A549 treated with AZD2906 at 1 μM for 4 hours (cell line): ENCODE measurements around the gene CGB7. TPM values are rescaled to one million over a fixed set of nuclear protein-coding genes. Genes with fewer than 3 reads are reported as not detected.

Experiments
- total RNA-seq: library from RNA; stranded (reverse); fragments of 200-300 nt; extraction: Qiagen RNA extraction; gene quantifications from 5 replicates; pipeline ENCODE4 v1.2.3, GENCODE V29; 2022

The CGB7 gene
- 0.32 to 0.76 TPM (median 0.42 TPM) in 5 replicates for total RNA-seq

DNA sequence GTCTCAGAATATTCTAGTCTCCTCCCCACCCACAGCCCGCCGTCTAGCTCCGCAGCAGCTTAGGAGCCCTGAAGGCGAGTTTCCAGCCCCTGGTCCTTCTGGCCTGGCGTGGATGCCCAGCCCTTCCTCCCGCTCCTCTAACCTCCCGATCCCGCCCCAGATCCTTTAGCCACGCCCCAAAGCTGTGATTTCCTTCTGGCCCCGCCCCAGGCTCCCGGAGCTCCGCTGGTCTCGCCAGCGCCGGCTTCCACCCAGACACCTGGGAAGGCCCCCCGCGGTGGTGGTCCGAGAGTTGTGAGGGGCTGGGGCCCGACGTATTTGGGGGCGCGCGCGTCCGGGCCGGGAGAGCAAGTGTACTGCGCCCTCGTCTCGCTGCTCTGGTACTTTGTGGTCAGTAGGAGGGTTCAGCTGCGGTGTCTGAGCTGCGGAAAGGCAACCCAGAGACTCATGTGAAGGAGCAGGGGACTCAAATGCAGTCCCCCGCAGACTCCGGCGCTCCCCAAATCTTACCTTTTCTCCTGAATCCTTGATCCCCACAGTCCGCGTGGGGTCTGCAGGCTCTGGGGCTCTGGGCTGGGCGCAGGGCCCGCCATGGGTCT is at the start of gene CGB7:
TSS of gene CGB7 (minus strand) at position 114 of the 599 bp plus-strand sequence. CDS start 2,374 bp downstream, outside the sequence.

DNA sequence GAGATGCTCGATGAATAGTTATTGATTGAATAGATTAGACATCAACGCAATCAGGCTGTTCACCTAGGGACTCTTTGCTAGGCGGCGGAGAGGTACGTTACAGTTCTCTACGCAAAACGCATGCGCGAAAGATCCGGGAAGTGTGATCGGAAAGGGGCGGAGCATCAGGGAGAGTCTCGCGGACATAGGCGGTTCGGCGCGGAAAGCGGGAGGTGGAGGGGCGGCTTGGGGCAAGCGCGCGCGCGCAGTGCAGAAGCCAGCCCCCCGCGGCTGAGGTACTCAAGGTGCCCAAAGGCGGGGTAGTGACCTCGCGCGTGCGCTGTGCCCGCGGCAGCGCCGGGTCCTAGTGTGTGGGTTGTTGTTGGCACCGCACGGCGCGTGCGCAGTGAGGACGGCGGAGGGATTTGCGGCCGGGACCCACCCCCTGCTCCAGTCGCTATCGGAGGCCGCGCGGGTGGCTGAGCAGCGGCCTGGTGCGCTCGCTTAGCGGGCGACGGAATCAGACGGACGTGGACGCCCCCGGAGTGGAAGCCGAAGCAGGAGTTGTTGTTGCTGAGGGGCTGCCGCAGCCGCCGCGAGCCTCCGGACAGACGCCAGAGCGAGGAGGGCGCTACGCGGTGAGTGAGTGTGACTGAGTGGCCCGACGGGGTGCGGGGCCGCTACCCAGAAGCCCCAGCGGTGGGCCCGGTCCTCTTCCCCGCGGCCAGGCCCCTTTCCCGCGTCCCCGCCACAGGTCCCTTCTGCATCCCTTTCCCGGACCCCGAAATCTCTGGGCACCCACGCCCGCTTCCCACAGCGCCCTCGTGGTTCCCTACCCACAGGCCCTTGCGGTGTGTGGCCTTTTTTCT is 27.7 kb upstream of the CGB7 start, which contains the start of gene SNRNP70:
TSS of gene SNRNP70 (plus strand) at position 432 of the 848 bp plus-strand sequence. CDS start 964 bp downstream, outside the sequence.

DNA sequence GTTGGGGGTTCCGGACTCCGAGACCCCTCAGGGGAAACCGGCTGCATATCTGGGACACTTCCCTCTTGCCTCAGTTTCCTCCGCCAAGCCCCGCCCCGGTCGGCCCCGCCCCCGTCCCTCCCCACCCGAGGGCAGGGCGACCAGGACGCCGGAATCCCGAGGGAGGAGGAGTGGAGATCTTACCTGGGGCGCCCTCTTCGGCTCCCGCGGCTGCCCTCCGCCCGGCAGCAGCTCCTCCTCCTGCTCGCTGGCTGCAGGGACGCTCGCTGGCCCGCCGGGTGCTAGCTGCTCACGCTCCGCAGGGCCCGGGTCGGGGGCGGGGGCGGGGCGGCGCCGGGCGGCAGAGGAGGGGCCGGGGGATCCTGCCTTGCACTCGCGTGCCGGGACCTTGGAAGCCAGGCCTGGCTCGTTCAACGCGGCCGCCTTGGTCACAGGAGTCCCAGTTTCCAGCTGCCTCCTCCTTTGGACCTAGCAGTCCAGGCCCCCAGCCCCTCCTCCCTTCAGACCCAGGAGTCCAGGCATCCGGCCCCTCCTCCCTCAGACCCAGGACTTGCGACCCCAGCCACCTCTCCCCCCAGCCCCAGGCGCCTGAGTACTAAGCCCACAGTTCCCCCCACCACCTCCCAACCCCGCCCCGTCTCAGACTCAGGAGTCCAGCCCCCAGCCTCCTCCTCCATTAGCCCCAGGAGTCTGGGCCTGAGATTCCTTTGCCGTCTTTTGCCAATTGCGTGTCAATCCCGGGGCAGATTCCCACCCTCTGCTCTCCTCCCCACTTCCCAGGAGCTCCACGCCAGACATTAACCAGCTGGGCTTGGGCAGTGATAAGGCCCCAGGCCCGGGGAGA is 7.4 kb upstream of the CGB7 start, which contains the start of gene NTF4:
TSS of gene NTF4 (minus strand) at position 51 of the 844 bp plus-strand sequence. CDS start 2,821 bp downstream, outside the sequence.

DNA sequence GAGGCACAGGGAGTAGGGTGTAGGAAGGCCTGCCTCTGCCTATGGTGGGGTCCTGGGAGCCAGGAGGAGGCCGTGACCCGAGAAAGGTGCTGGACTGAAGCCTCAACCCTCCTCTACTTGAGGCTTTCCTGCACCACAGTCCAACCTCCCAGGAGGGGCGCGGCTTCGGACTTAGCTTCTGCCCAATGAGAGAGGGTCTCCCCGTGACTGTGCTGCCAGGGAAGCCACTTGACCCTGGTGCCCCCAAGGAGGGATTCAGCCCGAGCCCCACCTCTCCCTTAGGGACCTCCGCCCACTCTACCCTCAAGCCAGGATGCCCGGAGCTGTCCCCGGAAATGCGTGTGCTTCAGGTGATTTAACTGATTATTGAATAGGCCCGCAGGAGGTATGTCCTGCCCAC is 8.5 kb downstream of the CGB7 start, which contains the start of gene CGB8:
TSS of gene CGB8 (minus strand) at position 101 of the 400 bp plus-strand sequence. CDS start 372 bp downstream, outside the sequence.

DNA sequence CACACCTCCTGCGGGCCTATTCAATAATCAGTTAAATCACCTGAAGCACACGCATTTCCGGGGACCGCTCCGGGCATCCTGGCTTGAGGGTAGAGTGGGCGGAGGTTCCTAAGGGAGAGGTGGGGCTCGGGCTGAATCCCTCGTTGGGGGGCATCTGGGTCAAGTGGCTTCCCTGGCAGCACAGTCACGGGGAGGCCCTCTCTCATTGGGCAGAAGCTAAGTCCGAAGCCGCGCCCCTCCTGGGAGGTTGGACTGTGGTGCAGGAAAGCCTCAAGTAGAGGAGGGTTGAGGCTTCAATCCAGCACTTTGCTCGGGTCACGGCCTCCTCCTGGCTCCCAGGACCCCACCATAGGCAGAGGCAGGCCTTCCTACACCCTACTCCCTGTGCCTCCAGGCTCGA is 14.0 kb downstream of the CGB7 start, which contains the start of gene CGB5:
TSS of gene CGB5 (plus strand) at position 301 of the 400 bp plus-strand sequence. CDS start 362 bp downstream, outside the sequence.

DNA sequence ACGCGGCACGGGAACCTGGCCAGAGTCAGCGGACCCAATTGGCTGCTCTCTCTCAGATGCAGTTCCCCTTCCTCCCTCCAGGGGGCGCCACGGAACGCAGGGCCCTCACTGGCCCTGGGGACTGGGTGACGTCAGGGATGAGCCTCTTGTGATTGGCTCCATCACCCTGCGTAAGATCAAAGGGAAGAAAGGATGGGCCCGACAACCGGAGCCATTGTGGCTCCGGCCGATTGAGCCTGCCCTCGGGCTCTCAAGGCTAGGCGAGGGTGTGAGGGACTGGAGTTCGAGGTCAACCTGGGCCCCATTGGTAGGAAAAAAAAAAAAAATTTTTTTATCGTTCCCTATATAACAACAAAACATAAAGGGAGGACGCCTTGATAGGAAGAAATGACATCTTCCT is 20.7 kb downstream of the CGB7 start, which contains the start of gene CGB1:
TSS of gene CGB1 (minus strand) at position 81 of the 400 bp plus-strand sequence. CDS start 184 bp downstream, outside the sequence.

DNA sequence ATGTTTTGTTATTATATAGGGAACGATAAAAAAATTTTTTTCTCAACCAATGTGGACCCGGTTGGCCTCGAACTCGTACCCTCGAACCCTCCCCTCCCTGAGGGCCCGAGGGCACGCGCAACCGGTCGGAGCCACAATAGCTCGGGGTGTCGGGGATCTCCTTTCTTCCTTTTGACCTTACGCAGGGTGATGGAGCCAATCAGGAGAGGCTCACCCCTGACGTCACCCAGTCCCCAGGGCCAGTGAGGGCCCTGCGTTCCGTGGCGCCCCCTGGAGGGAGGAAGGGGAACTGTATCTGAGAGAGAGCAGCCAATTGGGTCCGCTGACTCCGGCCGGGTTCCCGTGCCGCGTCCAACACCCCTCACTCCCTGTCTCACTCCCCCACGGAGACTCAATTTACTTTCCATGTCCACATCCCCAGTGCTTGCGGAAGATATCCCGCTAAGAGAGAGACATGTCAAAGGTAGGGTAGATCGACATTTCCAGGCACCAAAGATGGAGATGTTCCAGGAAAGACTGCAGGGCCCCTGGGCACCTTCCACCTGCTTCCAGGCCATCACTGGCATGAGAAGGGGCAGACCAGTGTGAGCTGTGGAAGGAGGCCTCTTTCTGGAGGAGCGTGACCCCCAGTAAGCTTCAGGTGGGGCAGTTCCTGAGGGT is 25.8 kb downstream of the CGB7 start, which contains the start of gene CGB2:
TSS of gene CGB2 (plus strand) at position 249 of the 660 bp plus-strand sequence. CDS start at position 455, 206 bp downstream.

DNA sequence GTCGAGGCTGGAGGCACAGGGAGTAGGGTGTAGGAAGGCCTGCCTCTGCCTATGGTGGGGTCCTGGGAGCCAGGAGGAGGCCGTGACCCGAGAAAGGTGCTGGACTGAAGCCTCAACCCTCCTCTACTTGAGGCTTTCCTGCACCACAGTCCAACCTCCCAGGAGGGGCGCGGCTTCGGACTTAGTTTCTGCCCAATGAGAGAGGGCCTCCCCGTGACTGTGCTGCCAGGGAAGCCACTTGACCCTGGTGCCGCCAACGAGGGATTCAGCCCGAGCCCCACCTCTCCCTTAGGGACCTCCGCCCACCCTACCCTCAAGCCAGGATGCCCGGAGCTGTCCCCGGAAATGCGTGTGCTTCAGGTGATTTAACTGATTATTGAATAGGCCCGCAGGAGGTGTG is 33.3 kb downstream of the CGB7 start, which contains the start of gene CGB3:
TSS of gene CGB3 (minus strand) at position 101 of the 400 bp plus-strand sequence. CDS start 362 bp downstream, outside the sequence.

DNA sequence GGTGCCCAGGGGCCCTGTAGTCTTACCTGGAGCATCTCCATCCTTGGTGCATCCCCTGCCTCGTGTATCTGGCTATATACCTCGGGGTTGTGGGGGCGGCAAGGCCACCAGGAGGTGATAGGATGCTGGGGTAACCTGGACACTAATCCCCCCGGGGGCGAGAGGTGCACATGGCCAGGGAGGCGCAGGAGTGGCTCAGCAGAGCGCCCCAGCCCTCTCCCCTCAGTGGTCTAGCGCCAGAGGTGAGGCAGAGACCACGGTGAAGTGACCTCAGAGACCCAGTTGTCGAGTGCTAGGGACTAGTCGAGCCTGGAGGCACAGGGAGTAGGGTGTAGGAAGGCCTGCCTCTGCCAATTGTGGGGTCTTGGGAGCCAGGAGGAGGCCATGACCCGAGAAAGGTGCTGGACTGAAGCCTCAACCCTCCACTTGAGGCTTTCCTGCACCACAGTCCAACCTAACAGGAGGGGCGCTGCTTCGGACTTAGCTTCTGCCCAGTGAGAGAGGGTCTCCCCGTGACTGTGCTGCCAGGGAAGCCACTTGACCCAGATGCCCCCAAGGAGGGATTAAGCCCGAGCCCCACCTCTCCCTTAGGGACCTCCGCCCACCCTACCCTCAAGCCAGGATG is 40.4 kb downstream of the CGB7 start, which contains the start of gene LHB:
TSS of gene LHB (minus strand) at position 51 of the 625 bp plus-strand sequence. CDS start at position 41, 10 bp downstream.

Other genes with a start within 250 kb of the CGB7 start
- gene BCAT2, start 246.7 kb downstream of the CGB7 start, total RNA-seq = 51.3 to 63.4 TPM (median 60.9 TPM) in 5 replicates
- 12.4 to 16.1 TPM (median 13.9 TPM) in 5 replicates for gene HSD17B14, start 221.3 kb downstream of the CGB7 start, total RNA-seq
- 1.2 to 1.6 TPM (median 1.4 TPM) in 5 replicates for gene PLEKHA4, start 189.1 kb downstream of the CGB7 start, total RNA-seq
- 79.7 to 121 TPM (median 92.8 TPM) in 5 replicates for gene PPP1R15A, start 185.3 kb downstream of the CGB7 start, total RNA-seq
- gene TULP2, start 159.0 kb downstream of the CGB7 start, total RNA-seq = not detected in 5 replicates
- gene NUCB1, start 157.4 kb downstream of the CGB7 start, total RNA-seq = 206 to 233 TPM (median 208 TPM) in 5 replicates
- gene DHDH, start 124.0 kb downstream of the CGB7 start, total RNA-seq = 0.87 to 1.6 TPM (median 1.3 TPM) in 5 replicates
- gene BAX, start 102.9 kb downstream of the CGB7 start, total RNA-seq = 283 to 383 TPM (median 335 TPM) in 5 replicates
- 16,772 to 23,411 TPM (median 18,179 TPM) in 5 replicates for gene FTL, start 92.4 kb downstream of the CGB7 start, total RNA-seq
- 17.8 to 21.9 TPM (median 19.9 TPM) in 5 replicates for gene GYS1, start 64.4 kb downstream of the CGB7 start, total RNA-seq
- gene RUVBL2, start 63.9 kb downstream of the CGB7 start, total RNA-seq = 221 to 248 TPM (median 236 TPM) in 5 replicates
- gene LHB, start 40.7 kb downstream of the CGB7 start, total RNA-seq = not detected in 5 replicates
- not detected in 5 replicates for gene CGB3, start 33.4 kb downstream of the CGB7 start, total RNA-seq
- 0.09 to 0.21 TPM (median 0.21 TPM) in 3 of 5 replicates, not detected in the others for gene CGB2, start 25.9 kb downstream of the CGB7 start, total RNA-seq
- gene CGB1, start 20.9 kb downstream of the CGB7 start, total RNA-seq = not detected in 5 replicates
- gene CGB5, start 13.9 kb downstream of the CGB7 start, total RNA-seq = 0.52 to 1.0 TPM (median 0.68 TPM) in 5 replicates
- gene CGB8, start 8.6 kb downstream of the CGB7 start, total RNA-seq = 1.6 to 3.0 TPM (median 2.6 TPM) in 5 replicates
- 0.29 to 0.78 TPM (median 0.66 TPM) in 5 replicates for gene NTF4, start 7.1 kb upstream of the CGB7 start, total RNA-seq
- 0.01 to 0.02 TPM in 2 of 5 replicates, not detected in the others for gene KCNA7, start 14.9 kb upstream of the CGB7 start, total RNA-seq
- gene SNRNP70, start 27.7 kb upstream of the CGB7 start, total RNA-seq = 311 to 342 TPM (median 330 TPM) in 5 replicates
- 5.1 to 9.9 TPM (median 7.0 TPM) in 5 replicates for gene LIN7B, start 56.6 kb upstream of the CGB7 start, total RNA-seq
- 0.91 to 2.0 TPM (median 1.6 TPM) in 5 replicates for gene C19orf73, start 61.4 kb upstream of the CGB7 start, total RNA-seq
- gene PPFIA3, start 61.8 kb upstream of the CGB7 start, total RNA-seq = 4.8 to 8.8 TPM (median 7.2 TPM) in 5 replicates
- gene HRC, start 97.6 kb upstream of the CGB7 start, total RNA-seq = 0.05 TPM in 1 of 5 replicates, not detected in the others
- 7.3 to 10.2 TPM (median 9.0 TPM) in 5 replicates for gene TRPM4, start 100.0 kb upstream of the CGB7 start, total RNA-seq